HG03045 (cell line): ENCODE results near the gene LTK.
"Not testable (repeated sequence)": the region's sequence is repeated elsewhere in the genome, so short reads cannot be mapped to it uniquely, and the experiment has no call there.

Experiments used
- ATAC-seq: cut with Tn5 transposase; IDR thresholded peaks from one replicate; pipeline ENCODE4 v1.9.1; 2021; ENCODE audit warnings: mild to moderate bottlenecking, moderate library complexity; ENCODE audit not compliant: unreplicated experiment

The LTK gene

DNA sequence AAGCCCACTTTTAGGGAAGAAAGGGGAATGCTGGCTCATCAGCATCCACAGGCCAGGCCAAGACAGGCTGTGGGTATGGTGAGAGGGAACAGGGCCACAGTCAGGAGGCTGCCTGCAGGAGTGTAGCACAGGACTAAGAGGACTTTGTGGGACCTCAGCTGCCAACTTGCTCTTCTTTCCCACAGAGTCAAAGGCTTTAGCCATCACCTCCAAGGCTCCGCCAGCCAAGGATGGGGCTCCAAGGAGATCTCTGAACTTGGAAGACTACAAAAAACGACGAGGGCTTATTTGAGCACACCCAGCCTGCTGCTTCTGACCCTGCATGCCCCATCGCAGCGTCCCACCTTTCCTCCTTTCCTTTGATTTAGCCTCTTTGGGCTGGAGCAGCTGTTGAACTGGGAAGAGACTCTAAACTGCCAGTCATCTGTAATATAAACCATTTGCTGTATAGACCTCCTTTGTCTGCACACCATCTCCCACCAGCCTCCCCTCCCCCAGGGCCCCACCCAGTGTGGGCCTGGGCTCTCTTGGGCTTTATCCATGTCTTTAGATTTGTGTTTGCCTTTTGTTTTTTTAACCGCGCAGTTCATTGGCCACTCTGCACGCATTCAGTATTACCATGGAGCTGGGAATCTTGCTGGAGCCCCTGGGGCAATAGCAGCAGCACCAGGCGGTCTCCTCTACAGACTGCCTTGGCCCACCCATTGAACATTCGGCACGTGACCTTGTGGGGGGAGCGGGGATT lies 33.1 kb downstream of the LTK start:
- ATAC-seq, result no peak

DNA sequence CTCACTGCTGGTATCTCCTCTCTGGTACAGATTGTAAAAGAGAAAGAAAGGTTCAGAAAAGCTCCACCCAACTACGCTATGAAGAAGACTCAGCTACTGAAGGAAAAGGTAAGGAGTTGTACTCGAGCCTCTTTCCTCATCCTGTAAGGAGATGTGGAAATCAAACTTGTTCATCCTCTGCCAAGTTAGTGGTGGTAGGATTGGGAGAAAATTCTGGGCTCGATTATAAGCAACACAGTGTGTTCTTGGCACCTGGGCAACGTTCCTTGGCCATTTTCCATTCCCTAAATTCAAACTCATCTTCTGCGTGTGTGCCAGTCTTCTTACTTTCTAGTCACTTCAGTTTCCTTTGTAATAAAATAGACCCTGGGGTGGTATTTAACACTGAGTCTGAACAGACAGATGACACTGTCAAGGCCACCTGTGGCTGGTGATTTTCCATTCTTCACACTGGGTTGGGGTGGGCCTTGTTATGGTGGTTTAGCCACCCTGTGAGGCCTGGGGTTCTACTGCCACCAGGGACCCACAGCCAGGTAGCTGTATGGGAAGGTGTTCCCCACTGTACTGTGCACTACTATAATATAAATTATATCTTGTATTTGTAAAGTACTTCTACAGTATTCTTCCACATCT lies 37.1 kb downstream of the LTK start:
- no peak for ATAC-seq

DNA sequence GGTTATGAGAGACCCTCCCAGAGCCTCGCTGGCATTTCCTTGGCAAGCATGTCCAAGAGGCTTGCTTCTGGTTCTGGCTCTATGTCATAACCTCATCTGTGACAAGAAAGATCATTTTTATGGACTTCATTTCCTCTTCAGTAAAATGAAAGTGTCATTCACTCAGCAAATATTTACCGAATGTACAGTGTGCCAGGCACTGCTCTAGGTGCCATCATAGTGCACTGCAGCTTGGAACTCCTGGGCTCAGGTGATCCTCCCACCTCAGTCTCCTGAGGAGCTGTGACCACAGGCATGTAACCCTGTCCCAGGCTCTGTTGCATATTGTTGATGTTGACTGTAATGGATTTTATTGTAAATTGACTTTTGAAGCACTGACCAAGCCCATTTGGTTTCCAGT lies 38.7 kb downstream of the LTK start:
- no peak for ATAC-seq

- no peak for ATAC-seq
Measured at GRCh38 chr15:41474436-41474835, 39.2 kb downstream of the LTK start.

GRCh38 chr15:41473418-41473817 lies 40.2 kb downstream of the LTK start:
- no peak for ATAC-seq

- not testable (repeated sequence) for ATAC-seq
Measured at GRCh38 chr15:41469644-41470043, 44.0 kb downstream of the LTK start.

DNA sequence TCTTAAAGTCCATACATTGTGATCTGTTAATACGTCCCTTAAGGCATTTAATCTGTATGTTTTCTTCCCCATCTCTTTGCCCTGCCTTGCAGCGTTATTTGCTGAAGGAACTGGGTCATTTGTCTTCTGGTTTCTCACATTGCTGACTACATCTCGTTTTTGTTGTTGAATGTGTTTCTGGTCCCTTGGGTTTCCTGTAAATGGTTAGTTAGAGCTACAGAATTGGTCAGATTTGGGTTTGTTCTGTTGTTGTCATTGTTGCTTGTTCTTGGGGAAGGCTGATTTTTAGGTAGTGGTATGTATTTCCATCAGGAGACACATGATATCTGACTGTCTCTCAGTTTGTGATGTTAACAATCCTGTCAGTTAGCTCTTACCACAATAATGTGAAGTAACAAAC lies 46.9 kb downstream of the LTK start:
- no peak for ATAC-seq

- ATAC-seq, result no peak
Measured at GRCh38 chr15:41465822-41466421, 47.7 kb downstream of the LTK start.

DNA sequence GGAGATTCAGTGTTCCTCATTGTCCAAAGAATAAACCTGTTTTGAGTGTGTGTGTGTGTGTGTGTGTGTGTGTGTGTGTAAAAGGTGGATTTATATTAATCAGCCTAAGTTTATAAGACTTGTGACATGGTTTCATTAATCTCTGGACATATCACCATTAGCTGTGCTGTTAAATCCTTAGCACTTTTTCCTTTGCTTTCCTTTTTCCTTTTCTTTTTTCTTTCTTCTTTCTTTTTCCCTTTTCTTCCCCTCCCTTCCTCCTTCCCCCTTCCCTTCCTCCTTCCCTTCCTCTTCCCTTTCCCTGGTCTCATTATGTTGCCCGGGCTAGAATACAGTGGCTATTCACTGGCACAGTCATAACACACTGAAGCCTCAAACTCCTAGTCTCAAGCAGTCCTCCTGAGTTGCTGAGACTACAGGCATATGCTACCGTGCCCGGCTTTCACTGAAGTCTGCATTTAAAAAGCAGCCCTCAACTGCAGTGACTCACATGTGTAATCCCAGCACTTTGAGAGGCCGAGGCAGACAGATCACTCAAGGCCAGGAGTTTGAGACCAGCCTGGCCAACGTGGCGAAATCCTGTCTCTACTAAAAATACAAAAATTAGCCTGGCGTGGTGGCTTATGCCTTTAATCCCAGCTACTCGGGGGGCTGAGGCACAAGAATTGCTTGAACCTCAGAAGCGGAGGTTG lies 48.6 kb downstream of the LTK start:
- no peak for ATAC-seq

DNA sequence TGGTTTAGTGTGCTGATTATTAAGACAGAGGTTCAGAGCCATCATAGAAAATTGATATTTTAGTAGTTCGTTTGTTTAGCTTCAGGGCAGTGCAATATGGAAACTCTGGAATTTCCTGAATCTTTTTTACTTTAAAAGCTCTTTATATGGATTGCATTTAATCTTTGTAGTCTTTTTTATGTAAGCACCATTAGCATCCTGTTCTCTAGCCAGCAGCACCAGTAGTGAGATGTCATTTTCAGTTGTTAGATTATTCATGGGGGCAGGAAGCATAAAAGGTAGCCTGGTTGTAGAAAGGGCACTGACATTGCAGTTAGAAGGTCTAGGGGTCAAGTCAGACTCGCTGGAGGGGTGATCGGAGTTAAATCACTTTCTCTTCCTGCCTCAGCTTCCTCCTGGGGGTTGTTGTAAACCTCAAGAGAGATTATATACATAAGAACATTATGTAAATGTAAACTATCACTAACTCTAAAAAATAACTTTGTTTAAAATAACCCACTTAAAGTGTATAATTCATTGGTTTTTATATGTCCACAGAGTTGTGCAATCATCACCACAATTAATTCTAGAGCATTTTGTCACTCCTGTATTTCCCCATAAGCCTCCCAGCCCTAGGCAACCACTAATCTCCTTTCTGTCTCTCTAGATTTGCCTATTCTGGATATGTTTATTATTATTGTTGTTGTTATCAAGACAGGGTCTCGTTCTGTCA lies 51.4 kb downstream of the LTK start:
- ATAC-seq, result no peak
